Trophoblast cell (in vitro differentiated cells and primary cell): Measurements from ENCODE around the gene LRRIQ3.

Experiments
- DNase-seq, 2 donors: peaks; one replicate each; pipeline ENCODE4 v3.0.0-alpha.2; 2016
- H2AFZ ChIP-seq: 2 replicates; pipeline ENCODE4 v1.6.1; 2013; ENCODE audit warnings: low read length, moderate library complexity, mild to moderate bottlenecking; ENCODE audit not compliant: insufficient read depth, poor library complexity
- H2AK5ac ChIP-seq: 2 replicates; pipeline ENCODE4 v1.6.1; 2013; ENCODE audit warnings: mild to moderate bottlenecking, low read length
- H2BK120ac ChIP-seq: 2 replicates; pipeline ENCODE4 v1.6.1; 2013; ENCODE audit warnings: low read length, mild to moderate bottlenecking, moderate library complexity; ENCODE audit not compliant: insufficient read depth, poor library complexity
- H2BK12ac ChIP-seq: 2 replicates; pipeline ENCODE4 v1.6.1; 2013; ENCODE audit warnings: mild to moderate bottlenecking, low read length, moderate library complexity
- H2BK5ac ChIP-seq: 2 replicates; pipeline ENCODE4 v1.6.1; 2013; ENCODE audit warnings: low read length, low read depth, moderate library complexity, mild to moderate bottlenecking; ENCODE audit not compliant: poor library complexity
- H3K14ac ChIP-seq: 2 replicates; pipeline ENCODE4 v1.6.1; 2013; ENCODE audit warnings: mild to moderate bottlenecking, low read length
- H3K18ac ChIP-seq: 2 replicates; pipeline ENCODE4 v1.6.1; 2013; ENCODE audit warnings: mild to moderate bottlenecking, low read length
- H3K23ac ChIP-seq: 2 replicates; pipeline ENCODE4 v1.6.1; 2013; ENCODE audit warnings: low read length
- H3K27ac ChIP-seq: 2 replicates; pipeline ENCODE4 v1.5.1; 2013; ENCODE audit warnings: low read depth, mild to moderate bottlenecking, inconsistent platforms, low read length, moderate library complexity
- H3K27me3 ChIP-seq: 2 replicates; pipeline ENCODE4 v1.6.1; 2013; ENCODE audit warnings: inconsistent platforms, mild to moderate bottlenecking, low read length, moderate library complexity; ENCODE audit not compliant: insufficient read depth
- H3K36me3 ChIP-seq, 2 experiments: 1 replicate in 1 of 2; 2 replicates in 1 of 2; pipeline ENCODE4 v1.6.1; 2013; ENCODE audit warnings: low read length in 2 of 2, mild to moderate bottlenecking in 2 of 2, moderate library complexity in 1 of 2; ENCODE audit not compliant: insufficient read depth in 2 of 2, control insufficient read depth in 1 of 2
- H3K4ac ChIP-seq: 2 replicates; pipeline ENCODE4 v1.6.1; 2013; ENCODE audit warnings: low read depth, mild to moderate bottlenecking, low read length, moderate library complexity
- H3K4me1 ChIP-seq, 2 experiments: 1 replicate in 1 of 2; 2 replicates in 1 of 2; pipeline ENCODE4 v1.6.1; 2013; ENCODE audit warnings: low read length in 2 of 2, mild to moderate bottlenecking in 2 of 2, moderate library complexity in 1 of 2; ENCODE audit not compliant: insufficient read depth in 2 of 2, control insufficient read depth in 1 of 2
- H3K4me2 ChIP-seq: 2 replicates; pipeline ENCODE4 v1.6.1; 2013; ENCODE audit warnings: inconsistent platforms, mild to moderate bottlenecking, low read length, moderate library complexity
- H3K4me3 ChIP-seq: 2 replicates; pipeline ENCODE4 v1.5.1; 2013; ENCODE audit warnings: mild to moderate bottlenecking, low read depth, low read length, inconsistent platforms
- H3K79me1 ChIP-seq: one replicate; pipeline ENCODE4 v1.6.1; 2013; ENCODE audit warnings: low read length
- H3K79me2 ChIP-seq: 2 replicates; pipeline ENCODE4 v1.6.1; 2013; ENCODE audit warnings: low read length, mild to moderate bottlenecking; ENCODE audit not compliant: control insufficient read depth, insufficient read depth, poor library complexity
- H3K9ac ChIP-seq: 2 replicates; pipeline ENCODE4 v1.6.1; 2013; ENCODE audit warnings: mild to moderate bottlenecking, low read length
- H3K9me3 ChIP-seq: 2 replicates; pipeline ENCODE4 v1.6.1; 2013; ENCODE audit warnings: low read depth, mild to moderate bottlenecking, control low read depth, inconsistent platforms, low read length; ENCODE audit not compliant: insufficient read depth
- H4K12ac ChIP-seq: 2 replicates; pipeline ENCODE4 v1.6.1; 2013; ENCODE audit warnings: low read depth, mild to moderate bottlenecking, low read length, moderate library complexity
- H4K8ac ChIP-seq: 2 replicates; pipeline ENCODE4 v1.6.1; 2013; ENCODE audit warnings: low read depth, mild to moderate bottlenecking, low read length, moderate library complexity
- H4K91ac ChIP-seq: one replicate; pipeline ENCODE4 v1.6.1; 2013; ENCODE audit warnings: low read depth, mild to moderate bottlenecking, low read length, moderate library complexity
- WGBS: extraction: QIAGEN DNeasy Blood & Tissue Kit; methylation state at CpG from one replicate; pipeline ENCODE4 v1.1.7; 2013; ENCODE audit warnings: missing lambda C conversion rate; ENCODE audit not compliant: insufficient read length, insufficient coverage; ENCODE audit errors: extremely low coverage; 5-methylcytosine and 5-hydroxymethylcytosine counted together

The LRRIQ3 gene

GRCh38 chr1:74083128-74083527, 114.8 kb downstream of the LRRIQ3 start:
- H3K18ac ChIP-seq = no peak overlapping the region
- DNase-seq = no peak
- H3K27me3 ChIP-seq = no peaks in the 10 kb centered on the region
- H3K4me3 ChIP-seq = no peak overlapping the region
- no peak overlapping the region for H2BK5ac ChIP-seq
- no peak overlapping the region for H3K14ac ChIP-seq
- H4K8ac ChIP-seq = no peak overlapping the region
- no peak overlapping the region for H3K23ac ChIP-seq
- no peak overlapping the region for H4K12ac ChIP-seq
- no peak overlapping the region for H2BK12ac ChIP-seq
- no peak overlapping the region for H3K27ac ChIP-seq
- WGBS = no CpG with 5 or more reads among the region's 1 CpG
- no peak overlapping the region for H3K9ac ChIP-seq
- no peaks in the 10 kb centered on the region for H3K79me2 ChIP-seq
- no peak overlapping the region for H2AK5ac ChIP-seq
- no peaks in the 10 kb centered on the region for H3K79me1 ChIP-seq
- no peak overlapping the region for H2AFZ ChIP-seq
- no peak overlapping the region for H2BK120ac ChIP-seq
- no peak overlapping the region for H4K91ac ChIP-seq
- H3K9me3 ChIP-seq = no peaks in the 10 kb centered on the region
- no peak overlapping the region for H3K4me2 ChIP-seq
- no peaks in the 10 kb centered on the region for H3K36me3 ChIP-seq
- no peaks in the 10 kb centered on the region for H3K4me1 ChIP-seq
- no peak overlapping the region for H3K4ac ChIP-seq

GRCh38 chr1:74065081-74065480, 132.9 kb downstream of the LRRIQ3 start:
- Histone ChIP-seq H3K18ac (no peak overlapping the region), H3K4me3 (no peak overlapping the region), H3K14ac (no peak overlapping the region), H3K79me2 (no peaks in the 10 kb centered on the region), H2AFZ (no peak overlapping the region), H3K9ac (no peak overlapping the region), H3K4me1 (no peaks in the 10 kb centered on the region), H3K4ac (no peak overlapping the region), H3K79me1 (no peaks in the 10 kb centered on the region), H3K27me3 (no peaks in the 10 kb centered on the region), H4K12ac (no peak overlapping the region), H3K23ac (no peak overlapping the region), H3K9me3 (no peaks in the 10 kb centered on the region), H3K36me3 (no peaks in the 10 kb centered on the region), H2BK12ac (no peak overlapping the region), H2BK120ac (no peak overlapping the region), H4K8ac (no peak overlapping the region), H2BK5ac (no peak overlapping the region), H4K91ac (no peak overlapping the region), H2AK5ac (no peak overlapping the region), H3K4me2 (no peak overlapping the region), H3K27ac (no peak overlapping the region)
- DNase-seq = no peak

GRCh38 chr1:74057719-74058118, 140.3 kb downstream of the LRRIQ3 start:
- Histone ChIP-seq H3K18ac (no peak overlapping the region), H3K9ac (no peak overlapping the region), H3K79me2 (no peaks in the 10 kb centered on the region), H4K91ac (no peak overlapping the region), H3K9me3 (no peaks in the 10 kb centered on the region), H2BK12ac (no peak overlapping the region), H3K4me2 (no peak overlapping the region), H3K79me1 (no peaks in the 10 kb centered on the region), H3K27me3 (no peaks in the 10 kb centered on the region), H3K27ac (no peak overlapping the region), H3K4ac (no peak overlapping the region), H4K12ac (no peak overlapping the region), H3K23ac (no peak overlapping the region), H2AFZ (no peak overlapping the region), H4K8ac (no peak overlapping the region), H3K4me3 (no peak overlapping the region), H2BK5ac (no peak overlapping the region), H3K4me1 (no peaks in the 10 kb centered on the region), H3K36me3 (no peaks in the 10 kb centered on the region), H3K14ac (no peak overlapping the region), H2AK5ac (no peak overlapping the region), H2BK120ac (no peak overlapping the region)
- DNase-seq = no peak

GRCh38 chr1:74053407-74053806, 144.6 kb downstream of the LRRIQ3 start:
- H3K4me1 ChIP-seq = no peaks in the 10 kb centered on the region
- no peaks in the 10 kb centered on the region for H3K79me2 ChIP-seq
- H2AK5ac ChIP-seq = no peak overlapping the region
- no peak overlapping the region for H3K4me3 ChIP-seq
- H3K9ac ChIP-seq = no peak overlapping the region
- H2AFZ ChIP-seq = no peak overlapping the region
- no peak overlapping the region for H2BK12ac ChIP-seq
- H3K27me3 ChIP-seq = no peaks in the 10 kb centered on the region
- no peak overlapping the region for H3K4me2 ChIP-seq
- H3K79me1 ChIP-seq = no peaks in the 10 kb centered on the region
- H3K18ac ChIP-seq = no peak overlapping the region
- H3K36me3 ChIP-seq = no peaks in the 10 kb centered on the region
- H3K27ac ChIP-seq = no peak overlapping the region
- no peak for DNase-seq
- no peaks in the 10 kb centered on the region for H3K9me3 ChIP-seq
- H2BK120ac ChIP-seq = no peak overlapping the region
- H3K4ac ChIP-seq = no peak overlapping the region
- no peak overlapping the region for H3K23ac ChIP-seq
- no peak overlapping the region for H4K8ac ChIP-seq
- H4K12ac ChIP-seq = no peak overlapping the region
- WGBS = no CpG with 5 or more reads among the region's 1 CpG
- no peak overlapping the region for H4K91ac ChIP-seq
- H2BK5ac ChIP-seq = no peak overlapping the region
- no peak overlapping the region for H3K14ac ChIP-seq

GRCh38 chr1:74050386-74050785, 147.6 kb downstream of the LRRIQ3 start:
- no peak overlapping the region for H4K8ac ChIP-seq
- DNase-seq = no peak
- no peaks in the 10 kb centered on the region for H3K27me3 ChIP-seq
- no peak overlapping the region for H2AK5ac ChIP-seq
- no peak overlapping the region for H3K4me3 ChIP-seq
- no peak overlapping the region for H2BK5ac ChIP-seq
- no peak overlapping the region for H2AFZ ChIP-seq
- H3K4me1 ChIP-seq = no peaks in the 10 kb centered on the region
- H3K79me2 ChIP-seq = no peaks in the 10 kb centered on the region
- H3K27ac ChIP-seq = no peak overlapping the region
- H3K79me1 ChIP-seq = no peaks in the 10 kb centered on the region
- no peak overlapping the region for H2BK120ac ChIP-seq
- H3K18ac ChIP-seq = no peak overlapping the region
- no peak overlapping the region for H3K9ac ChIP-seq
- no peak overlapping the region for H4K12ac ChIP-seq
- H3K4ac ChIP-seq = no peak overlapping the region
- no CpG with 5 or more reads among the region's 2 CpGs for WGBS
- no peaks in the 10 kb centered on the region for H3K36me3 ChIP-seq
- no peak overlapping the region for H3K14ac ChIP-seq
- no peak overlapping the region for H3K23ac ChIP-seq
- H3K9me3 ChIP-seq = no peaks in the 10 kb centered on the region
- no peak overlapping the region for H4K91ac ChIP-seq
- no peak overlapping the region for H2BK12ac ChIP-seq
- H3K4me2 ChIP-seq = no peak overlapping the region
